Measurements from ENCODE around the gene PRXL2B.

GRCh38 chr1:2597441-2598328 lies 11.1 kb downstream of the PRXL2B start:
- no peak for TF ChIP-seq CTCF (conservative IDR thresholded peaks at IDR 0.05 in 1 of 2, IDR thresholded peaks at IDR 0.05 in 1 of 2; ENCODE audit: extremely low read depth in 1 of 2, insufficient read depth in 1 of 2, low read depth in 1 of 2, low read length in 2 of 2)
- no peak for TF ChIP-seq EZH2 (IDR thresholded peaks at IDR 0.05; ENCODE audit: borderline replicate concordance, low read length)

All from mammary epithelial cell (primary cell).